ENCODE data around the gene TSSC4.

- TF ChIP-seq POLR2AphosphoS5 (IDR thresholded peaks at IDR 0.05; ENCODE audit: low read depth, low read length) (no peak), TAF1 (IDR thresholded peaks at IDR 0.05; ENCODE audit: borderline replicate concordance, insufficient read depth, low read length) (no peak), REST (IDR thresholded peaks at IDR 0.05; ENCODE audit: insufficient read depth in 1 of 2, low read depth in 2 of 2, low read length in 2 of 2) (no peak), SIN3A (IDR thresholded peaks at IDR 0.05; ENCODE audit: borderline replicate concordance, insufficient read depth, low read length) (no peak)
Observed at GRCh38 chr11:2444821-2445745, 44.5 kb downstream of the TSSC4 start, which contains the start of gene KCNQ1.
